Tibial artery (tissue), 4 donors: ENCODE measurements around the gene BRICD5.

Experiments used
- DNase-seq, 2 donors: peaks; one replicate each; pipeline ENCODE4 v3.0.0-alpha.2; 2019
- H3K27ac ChIP-seq, 2 donors: fragments of 200-600 bp; sonication (generic) in 1 of 2; 1 replicate in 1 of 2; 2 replicates in 1 of 2; pipeline ENCODE4 v1.5.1; 2018 to 2019; ENCODE audit warnings: mild to moderate bottlenecking in 1 of 2
- H3K27me3 ChIP-seq, 2 donors: fragments of 200-600 bp; sonication (generic) in 1 of 2; one replicate each; pipeline versions ENCODE4 v1.5.1 to v1.6.0; 2016 to 2019
- H3K36me3 ChIP-seq, 3 donors: fragments of 200-600 bp; sonication (generic) in 2 of 3; one replicate each; pipeline ENCODE4 v1.5.1; 2016 to 2019; ENCODE audit warnings: mild to moderate bottlenecking in 2 of 3
- H3K4me1 ChIP-seq, 4 donors: fragments of 200-600 bp; sonication (generic) in 2 of 4; 1 replicate in 3 of 4; 2 replicates in 1 of 4; pipeline ENCODE4 v1.5.1; 2016 to 2019
- H3K4me3 ChIP-seq, 2 donors: fragments of 200-600 bp; sonication (generic) in 1 of 2; 1 replicate in 1 of 2; 2 replicates in 1 of 2; pipeline ENCODE4 v1.5.1; 2018 to 2019; ENCODE audit warnings: mild to moderate bottlenecking in 2 of 2
- H3K9me3 ChIP-seq, 3 donors: fragments of 200-600 bp; sonication (generic) in 1 of 3; one replicate each; pipeline ENCODE4 v1.5.1; 2016 to 2019
- intact Hi-C: fragments of 100-400 bp; cut with DNase I; formaldehyde crosslinking; loops from one replicate; pipeline ENCODE4 v1.15.0; 2023; ENCODE audit warnings: low total_unique reads
- TF ChIP-seq, protein P1 (sequence below), 2 experiments: fragments of 200-600 bp in 1 of 2; fragments of 450-650 bp in 1 of 2; IDR thresholded peaks; one replicate each; pipeline ENCODE4 v1.5.1; 2017 to 2019; ENCODE audit warnings: antibody characterized with exemption in 2 of 2, mild to moderate bottlenecking in 1 of 2, moderate library complexity in 1 of 2

BRICD5 gene

DNA sequence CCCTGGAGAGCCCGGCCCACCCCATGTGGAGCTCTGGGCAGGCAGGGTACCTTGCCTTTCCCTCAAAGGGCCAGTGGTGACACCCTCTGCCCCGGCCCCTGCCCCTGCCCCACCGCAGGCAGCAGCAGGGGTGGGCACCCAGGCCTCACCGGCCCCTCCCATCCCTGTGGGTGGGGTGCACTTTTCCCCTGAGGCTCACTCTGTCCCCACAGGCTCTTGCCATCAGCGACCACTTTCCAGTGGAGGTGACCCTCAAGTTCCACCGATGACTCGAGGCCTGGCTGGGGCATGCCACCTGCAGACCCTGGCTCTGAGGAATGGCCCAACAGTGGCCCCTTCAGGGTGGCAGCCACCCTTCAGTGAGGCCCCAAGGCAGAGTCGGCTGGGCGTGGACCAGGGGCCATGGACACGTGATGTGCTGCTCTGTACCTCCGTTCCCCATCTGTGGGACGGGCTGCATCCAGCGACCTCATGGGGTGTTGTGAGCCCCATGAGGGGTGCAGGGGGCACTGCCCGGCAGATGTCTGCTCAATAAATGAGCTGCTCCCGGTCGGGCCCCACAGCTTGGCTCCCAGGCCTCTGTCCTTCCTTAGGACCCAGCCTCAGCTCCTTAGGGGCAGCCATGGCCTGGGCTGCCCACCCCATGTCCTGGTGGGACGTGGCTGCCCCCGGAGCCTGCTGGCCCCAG lies 27.6 kb upstream of the BRICD5 start:
- Histone ChIP-seq H3K4me3 (no peak overlapping the region), H3K36me3 (peaks cover 34 to 69% (median 35%) of the 10 kb centered on the region in 3 donors), H3K27ac (no peak overlapping the region), H3K4me1 (peaks cover 7 to 21% (median 21%) of the 10 kb centered on the region in 4 donors), H3K9me3 (no peaks in the 10 kb centered on the region), H3K27me3 (peaks cover 0 to 19% of the 10 kb centered on the region in 2 donors)
- TF ChIP-seq, protein P1, sequence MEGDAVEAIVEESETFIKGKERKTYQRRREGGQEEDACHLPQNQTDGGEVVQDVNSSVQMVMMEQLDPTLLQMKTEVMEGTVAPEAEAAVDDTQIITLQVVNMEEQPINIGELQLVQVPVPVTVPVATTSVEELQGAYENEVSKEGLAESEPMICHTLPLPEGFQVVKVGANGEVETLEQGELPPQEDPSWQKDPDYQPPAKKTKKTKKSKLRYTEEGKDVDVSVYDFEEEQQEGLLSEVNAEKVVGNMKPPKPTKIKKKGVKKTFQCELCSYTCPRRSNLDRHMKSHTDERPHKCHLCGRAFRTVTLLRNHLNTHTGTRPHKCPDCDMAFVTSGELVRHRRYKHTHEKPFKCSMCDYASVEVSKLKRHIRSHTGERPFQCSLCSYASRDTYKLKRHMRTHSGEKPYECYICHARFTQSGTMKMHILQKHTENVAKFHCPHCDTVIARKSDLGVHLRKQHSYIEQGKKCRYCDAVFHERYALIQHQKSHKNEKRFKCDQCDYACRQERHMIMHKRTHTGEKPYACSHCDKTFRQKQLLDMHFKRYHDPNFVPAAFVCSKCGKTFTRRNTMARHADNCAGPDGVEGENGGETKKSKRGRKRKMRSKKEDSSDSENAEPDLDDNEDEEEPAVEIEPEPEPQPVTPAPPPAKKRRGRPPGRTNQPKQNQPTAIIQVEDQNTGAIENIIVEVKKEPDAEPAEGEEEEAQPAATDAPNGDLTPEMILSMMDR (IDR thresholded peaks at IDR 0.05), result no peak
- DNase-seq, result no peak
- intact Hi-C loops, result no loop called here

DNA sequence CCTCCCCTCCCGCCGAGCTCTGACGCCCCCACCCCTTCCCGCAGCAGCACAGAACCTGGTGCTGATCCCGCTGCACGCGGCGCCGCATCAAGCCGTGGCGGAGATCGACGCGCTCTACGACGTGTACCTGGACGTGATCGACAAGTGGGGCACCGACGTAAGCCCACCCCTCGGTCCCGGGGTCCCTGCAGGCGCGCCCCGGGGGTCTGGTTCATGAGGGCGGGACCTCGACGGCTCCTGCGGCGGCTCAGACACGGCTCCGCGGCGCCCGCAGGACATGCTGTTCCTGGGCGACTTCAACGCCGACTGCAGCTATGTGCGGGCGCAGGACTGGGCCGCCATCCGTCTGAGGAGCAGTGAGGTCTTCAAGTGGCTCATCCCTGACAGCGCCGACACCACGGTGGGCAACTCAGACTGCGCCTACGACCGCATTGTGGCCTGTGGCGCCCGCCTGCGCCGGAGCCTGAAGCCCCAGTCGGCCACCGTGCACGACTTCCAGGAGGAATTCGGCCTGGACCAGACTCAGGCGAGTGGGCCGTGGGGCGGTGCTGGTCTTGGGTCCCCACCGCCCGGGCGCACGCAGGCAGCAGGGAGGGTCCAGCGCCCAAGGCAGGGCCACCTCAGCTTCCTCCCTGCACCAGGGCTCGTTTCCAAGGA lies 27.0 kb upstream of the BRICD5 start:
- Histone ChIP-seq H3K27me3 (peaks cover 0 to 19% of the 10 kb centered on the region in 2 donors), H3K27ac (no peak overlapping the region), H3K4me3 (no peak overlapping the region), H3K9me3 (no peaks in the 10 kb centered on the region), H3K36me3 (peaks cover 34 to 69% (median 35%) of the 10 kb centered on the region in 3 donors), H3K4me1 (peaks cover 7 to 21% (median 21%) of the 10 kb centered on the region in 4 donors)
- intact Hi-C loops, result no loop called here
- TF ChIP-seq, protein P1 (IDR thresholded peaks at IDR 0.05), result no peak
- no peak for DNase-seq

DNA sequence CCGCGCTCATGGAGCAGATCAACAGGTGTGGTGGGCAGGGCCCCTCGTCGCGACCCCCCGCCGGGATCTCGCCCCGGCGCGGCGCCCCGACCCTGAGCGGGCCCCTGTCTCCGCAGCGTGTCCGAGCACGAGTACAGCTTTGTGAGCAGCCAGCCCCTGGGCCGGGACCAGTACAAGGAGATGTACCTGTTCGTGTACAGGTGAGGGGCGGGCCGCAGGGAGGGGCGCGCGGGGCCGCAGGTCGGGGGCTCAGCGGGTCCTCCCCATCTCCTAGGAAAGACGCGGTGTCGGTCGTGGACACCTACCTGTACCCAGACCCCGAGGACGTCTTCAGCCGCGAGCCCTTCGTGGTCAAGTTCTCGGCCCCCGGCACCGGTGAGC lies 26.4 kb upstream of the BRICD5 start:
- TF ChIP-seq, protein P1 (IDR thresholded peaks at IDR 0.05), result no peak
- Histone ChIP-seq H3K27ac (no peak overlapping the region), H3K36me3 (peaks cover 34 to 69% (median 38%) of the 10 kb centered on the region in 3 donors), H3K9me3 (no peaks in the 10 kb centered on the region), H3K4me3 (peak overlapping the region in 1 of 2 donors; percentile 25), H3K27me3 (peaks cover 0 to 19% of the 10 kb centered on the region in 2 donors), H3K4me1 (peaks cover 7 to 21% (median 21%) of the 10 kb centered on the region in 4 donors)
- intact Hi-C loops, result no loop called here
- DNase-seq, result no peak

DNA sequence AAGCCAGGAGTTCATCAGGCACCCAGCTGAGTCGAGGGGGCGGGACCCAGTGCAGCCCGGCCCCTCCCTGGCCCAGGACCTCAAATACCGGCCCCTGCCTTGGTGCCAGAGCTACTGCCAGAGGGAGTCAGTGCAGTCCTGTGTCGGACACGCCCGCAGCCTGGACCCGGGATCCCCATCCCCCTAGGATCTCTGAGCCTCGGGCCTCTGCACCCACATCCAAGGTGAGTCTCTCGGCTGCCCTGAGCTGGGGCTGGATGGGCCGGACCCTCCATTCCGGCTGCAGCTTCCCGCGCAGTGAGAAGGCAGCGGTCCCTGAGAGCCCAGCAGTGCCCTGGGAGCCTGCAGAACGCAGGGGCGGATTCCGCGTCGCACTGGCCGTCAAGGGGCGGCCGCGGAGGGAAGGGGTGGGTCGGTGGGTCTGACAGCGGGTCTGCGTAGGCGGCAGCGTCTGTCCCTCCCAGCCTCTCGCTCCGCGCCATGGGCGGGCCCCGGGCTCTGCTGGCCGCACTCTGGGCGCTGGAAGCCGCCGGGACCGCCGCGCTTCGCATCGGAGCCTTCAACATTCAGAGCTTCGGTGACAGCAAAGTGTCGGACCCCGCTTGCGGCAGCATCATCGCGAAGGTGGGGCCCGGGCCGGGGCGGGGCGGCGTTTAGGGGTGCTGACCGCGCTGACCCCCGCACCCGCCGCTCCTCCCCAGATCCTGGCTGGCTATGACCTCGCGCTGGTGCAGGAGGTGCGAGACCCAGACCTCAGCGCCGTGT lies 25.9 kb upstream of the BRICD5 start, which contains the start of gene DNASE1L2:
Gene DNASE1L2 (plus strand): TSS at position 108 of the 765 bp plus-strand sequence. CDS start 373 bp downstream, at position 481.
- Histone ChIP-seq H3K27me3 (peaks cover 0 to 19% of the 10 kb centered on the region in 2 donors), H3K36me3 (peaks cover 40 to 69% (median 43%) of the 10 kb centered on the region in 3 donors), H3K27ac (no peak within 1 kb of the TSS), H3K9me3 (no peaks in the 10 kb centered on the region), H3K4me3 (peak within 1 kb of the TSS in 1 of 2 donors; percentile 25), H3K4me1 (peaks cover 7 to 21% (median 21%) of the 10 kb centered on the region in 4 donors)
- DNase-seq, result no peak
- intact Hi-C loops, result no loop called here
- TF ChIP-seq, protein P1 (IDR thresholded peaks at IDR 0.05), result no peak

DNA sequence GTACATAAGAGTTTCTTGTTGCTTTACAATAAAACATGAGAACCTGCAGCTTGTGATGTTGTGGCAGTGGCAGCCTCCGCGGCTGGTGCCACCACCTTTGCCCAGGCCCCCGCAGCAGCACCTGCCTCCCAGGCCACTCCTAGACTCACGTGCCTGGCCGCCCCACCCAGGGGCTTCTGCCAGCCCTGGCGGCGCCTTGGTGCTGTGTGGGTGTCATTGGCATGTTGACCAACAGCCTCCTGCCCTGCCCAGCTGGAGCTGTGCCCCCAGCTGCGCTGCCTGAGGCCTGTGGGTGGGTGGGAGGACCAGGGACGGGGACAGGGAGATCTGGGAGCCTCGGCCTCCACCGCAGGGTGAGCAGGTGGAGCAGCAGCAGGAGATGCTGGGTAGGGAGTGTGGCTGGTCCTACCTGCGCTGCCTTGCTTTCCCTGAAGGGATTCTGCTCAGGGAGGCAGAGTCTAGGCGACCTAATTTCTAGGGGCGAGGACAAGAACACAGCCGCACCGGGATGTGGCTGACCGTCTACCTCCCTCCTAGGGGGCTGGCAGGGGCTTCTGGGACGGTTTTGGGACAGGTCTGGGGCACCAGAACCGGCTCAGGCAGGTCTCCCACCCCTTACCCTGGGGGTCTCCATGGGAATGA lies 25.2 kb upstream of the BRICD5 start:
- Histone ChIP-seq H3K4me3 (no peak overlapping the region), H3K27ac (no peak overlapping the region), H3K36me3 (peaks cover 45 to 69% (median 50%) of the 10 kb centered on the region in 3 donors), H3K9me3 (no peaks in the 10 kb centered on the region), H3K4me1 (peaks cover 7 to 21% (median 21%) of the 10 kb centered on the region in 4 donors), H3K27me3 (peaks cover 0 to 19% of the 10 kb centered on the region in 2 donors)
- TF ChIP-seq, protein P1 (IDR thresholded peaks at IDR 0.05), result no peak
- intact Hi-C loops, result no loop called here
- no peak for DNase-seq
